ENCODE data around the gene ARHGAP22.

DNA sequence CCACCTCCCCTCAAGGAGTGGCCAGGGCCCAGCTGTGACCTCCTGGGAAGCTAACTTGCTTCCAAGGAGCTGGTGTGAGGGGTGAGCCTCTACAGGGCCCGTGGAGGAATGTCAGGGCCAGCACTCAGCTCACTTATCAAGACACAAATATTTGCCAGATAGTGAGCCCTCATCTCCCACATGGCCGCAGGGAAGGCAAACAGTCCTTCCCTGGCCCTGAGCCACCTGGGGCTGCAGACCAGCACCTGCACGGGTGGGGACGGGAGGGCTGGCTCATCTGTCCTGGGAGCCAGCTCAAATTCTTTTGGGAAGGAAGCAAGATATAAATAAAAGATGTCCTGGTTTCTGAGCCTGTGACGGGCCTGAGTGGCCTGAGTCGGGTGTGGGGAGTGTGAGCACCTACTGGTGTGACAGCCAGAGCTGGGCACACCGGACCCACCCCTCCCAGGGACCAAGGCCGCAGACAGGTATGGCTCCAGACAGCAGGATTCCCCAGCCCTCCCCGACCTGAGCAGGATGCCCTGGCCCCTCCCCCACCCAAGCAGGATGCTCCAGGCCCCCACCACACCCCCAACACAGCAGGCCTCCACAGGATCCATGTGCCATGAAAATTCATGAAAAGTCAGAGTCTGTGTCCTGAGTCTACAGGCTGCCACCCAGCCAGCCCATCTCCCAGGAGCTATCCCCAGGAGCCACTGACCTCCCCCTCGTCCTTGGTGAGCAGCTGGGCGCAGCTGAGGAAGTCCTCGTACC, 150.4 kb downstream of the ARHGAP22 start:
- TF ChIP-seq POLR2A (IDR thresholded peaks at IDR 0.05) = no peak
- TF ChIP-seq, protein P1, sequence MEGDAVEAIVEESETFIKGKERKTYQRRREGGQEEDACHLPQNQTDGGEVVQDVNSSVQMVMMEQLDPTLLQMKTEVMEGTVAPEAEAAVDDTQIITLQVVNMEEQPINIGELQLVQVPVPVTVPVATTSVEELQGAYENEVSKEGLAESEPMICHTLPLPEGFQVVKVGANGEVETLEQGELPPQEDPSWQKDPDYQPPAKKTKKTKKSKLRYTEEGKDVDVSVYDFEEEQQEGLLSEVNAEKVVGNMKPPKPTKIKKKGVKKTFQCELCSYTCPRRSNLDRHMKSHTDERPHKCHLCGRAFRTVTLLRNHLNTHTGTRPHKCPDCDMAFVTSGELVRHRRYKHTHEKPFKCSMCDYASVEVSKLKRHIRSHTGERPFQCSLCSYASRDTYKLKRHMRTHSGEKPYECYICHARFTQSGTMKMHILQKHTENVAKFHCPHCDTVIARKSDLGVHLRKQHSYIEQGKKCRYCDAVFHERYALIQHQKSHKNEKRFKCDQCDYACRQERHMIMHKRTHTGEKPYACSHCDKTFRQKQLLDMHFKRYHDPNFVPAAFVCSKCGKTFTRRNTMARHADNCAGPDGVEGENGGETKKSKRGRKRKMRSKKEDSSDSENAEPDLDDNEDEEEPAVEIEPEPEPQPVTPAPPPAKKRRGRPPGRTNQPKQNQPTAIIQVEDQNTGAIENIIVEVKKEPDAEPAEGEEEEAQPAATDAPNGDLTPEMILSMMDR (IDR thresholded peaks at IDR 0.05) = no peak
